ENCODE results near the gene MAJIN. TPM values are rescaled to one million over a fixed set of nuclear protein-coding genes. Genes with fewer than 3 reads are reported as not detected.

MAJIN gene
- total RNA-seq, 1 experiment from 2014 or later: not detected

DNA sequence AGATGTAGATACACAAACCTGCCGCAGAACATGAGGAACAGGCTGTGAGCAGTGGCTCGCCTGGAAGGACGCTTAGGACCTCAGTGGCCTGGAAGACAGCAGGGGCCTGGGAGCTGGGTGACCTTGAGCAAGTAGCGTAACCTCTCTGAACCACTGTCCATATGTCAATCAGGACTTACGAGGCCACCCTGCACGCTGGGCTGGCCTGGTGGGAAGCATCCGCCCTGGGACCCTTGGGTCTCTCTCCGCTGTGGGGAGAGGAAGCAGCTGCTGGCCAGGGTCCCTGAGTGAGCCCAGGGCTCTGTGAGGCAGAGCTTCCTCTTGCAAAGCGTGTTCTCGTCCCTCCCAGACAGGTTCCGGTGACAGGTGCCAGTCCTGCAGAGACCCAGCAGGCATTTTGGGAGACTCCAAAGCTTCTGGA is 79.5 kb downstream of the MAJIN start:
- DNase-seq (ENCODE audit: low spot score): no peak

DNA sequence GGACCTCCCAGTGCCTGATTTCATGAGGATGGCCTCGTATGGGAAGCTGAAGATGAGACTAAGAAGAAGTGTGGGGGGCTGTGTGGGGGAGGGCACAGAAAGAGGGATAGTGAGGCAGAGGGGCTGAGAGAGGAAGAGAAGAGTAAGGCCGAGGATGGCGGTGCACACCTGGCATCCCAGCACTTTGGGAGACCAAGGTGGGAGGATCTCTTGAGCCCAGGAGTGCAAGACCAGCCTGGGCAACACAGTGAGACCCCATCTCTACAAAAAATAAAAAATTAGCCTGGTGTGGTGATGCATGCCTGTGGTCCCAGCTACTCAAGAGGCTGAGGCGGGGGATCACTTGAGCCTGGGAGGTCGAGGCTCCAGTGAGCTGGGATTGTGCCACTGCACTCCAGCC is 80.0 kb downstream of the MAJIN start:
- DNase-seq (ENCODE audit: low spot score): no peak

- DNase-seq (ENCODE audit: low spot score): no peak
Observed at GRCh38 chr11:64891215-64891848, 80.6 kb downstream of the MAJIN start.

GRCh38 chr11:64890522-64890939 is 81.4 kb downstream of the MAJIN start:
- no peak for DNase-seq (ENCODE audit: low spot score)

- no peak for DNase-seq (ENCODE audit: low spot score)
Observed at GRCh38 chr11:64888729-64889511, 83.0 kb downstream of the MAJIN start.

GRCh38 chr11:64888406-64888728 is 83.5 kb downstream of the MAJIN start:
- DNase-seq (ENCODE audit: low spot score): no peak

Other genes with a start within 250 kb of the MAJIN start
- 0.17 and 0.35 TPM in 2 replicates for gene NRXN2, start 248.9 kb downstream of the MAJIN start, total RNA-seq (2014; rRNA removed; shearing (Covaris generic))
- not detected in 2 replicates for gene RASGRP2, start 228.0 kb downstream of the MAJIN start, total RNA-seq (2014; rRNA removed; shearing (Covaris generic))
- 0.25 TPM in 1 of 2 replicates, not detected in the other for gene PYGM, start 212.1 kb downstream of the MAJIN start, total RNA-seq (2014; rRNA removed; shearing (Covaris generic))
- 79.6 and 94.1 TPM in 2 replicates for gene SF1, start 193.6 kb downstream of the MAJIN start, total RNA-seq (2014; rRNA removed; shearing (Covaris generic))
- gene MAP4K2, start 168.9 kb downstream of the MAJIN start, total RNA-seq (2014; rRNA removed; shearing (Covaris generic)): 18.0 and 40.9 TPM in 2 replicates
- 8.9 and 10.6 TPM in 2 replicates for gene MEN1, start 161.6 kb downstream of the MAJIN start, total RNA-seq (2014; rRNA removed; shearing (Covaris generic))
- gene CDC42BPG, start 127.5 kb downstream of the MAJIN start, total RNA-seq (2014; rRNA removed; shearing (Covaris generic)): 0.02 TPM in 1 of 2 replicates, not detected in the other
- 13.5 and 14.2 TPM in 2 replicates for gene EHD1, start 93.5 kb downstream of the MAJIN start, total RNA-seq (2014; rRNA removed; shearing (Covaris generic))
- gene ATG2A, start 54.9 kb downstream of the MAJIN start, total RNA-seq (2014; rRNA removed; shearing (Covaris generic)): 6.0 and 9.5 TPM in 2 replicates
- 6.4 and 9.1 TPM in 2 replicates for gene PPP2R5B, start 47.4 kb downstream of the MAJIN start, total RNA-seq (2014; rRNA removed; shearing (Covaris generic))
- not detected in 2 replicates for gene GPHA2, start 36.2 kb downstream of the MAJIN start, total RNA-seq (2014; rRNA removed; shearing (Covaris generic))
- gene BATF2, start 24.9 kb upstream of the MAJIN start, total RNA-seq (2014; rRNA removed; shearing (Covaris generic)): 1.8 and 2.3 TPM in 2 replicates
- gene ARL2, start 42.1 kb upstream of the MAJIN start, total RNA-seq (2014; rRNA removed; shearing (Covaris generic)): 266 and 271 TPM in 2 replicates
- gene SNX15, start 55.3 kb upstream of the MAJIN start, total RNA-seq (2014; rRNA removed; shearing (Covaris generic)): 6.3 and 8.5 TPM in 2 replicates
- 4.1 and 10.7 TPM in 2 replicates for gene SAC3D1, start 69.1 kb upstream of the MAJIN start, total RNA-seq (2014; rRNA removed; shearing (Covaris generic))
- gene NAALADL1, start 86.4 kb upstream of the MAJIN start, total RNA-seq (2014; rRNA removed; shearing (Covaris generic)): not detected in 2 replicates
- gene CDCA5, start 111.9 kb upstream of the MAJIN start, total RNA-seq (2014; rRNA removed; shearing (Covaris generic)): 28.7 and 30.5 TPM in 2 replicates
- gene ZFPL1, start 112.1 kb upstream of the MAJIN start, total RNA-seq (2014; rRNA removed; shearing (Covaris generic)): 35.7 and 40.5 TPM in 2 replicates
- gene VPS51, start 124.1 kb upstream of the MAJIN start, total RNA-seq (2014; rRNA removed; shearing (Covaris generic)): 68.7 and 134 TPM in 2 replicates
- gene TM7SF2, start 139.8 kb upstream of the MAJIN start, total RNA-seq (2014; rRNA removed; shearing (Covaris generic)): 3.2 and 5.2 TPM in 2 replicates
- gene ZNHIT2, start 145.6 kb upstream of the MAJIN start, total RNA-seq (2014; rRNA removed; shearing (Covaris generic)): 5.6 and 8.0 TPM in 2 replicates
- 322 and 327 TPM in 2 replicates for gene FAU, start 150.0 kb upstream of the MAJIN start, total RNA-seq (2014; rRNA removed; shearing (Covaris generic))
- gene MRPL49, start 150.2 kb upstream of the MAJIN start, total RNA-seq (2014; rRNA removed; shearing (Covaris generic)): 61.6 and 76.7 TPM in 2 replicates
- 6.4 and 18.0 TPM in 2 replicates for gene SYVN1, start 162.4 kb upstream of the MAJIN start, total RNA-seq (2014; rRNA removed; shearing (Covaris generic))
- not detected in 2 replicates for gene SPDYC, start 198.1 kb upstream of the MAJIN start, total RNA-seq (2014; rRNA removed; shearing (Covaris generic))
- 58.1 and 115 TPM in 2 replicates for gene CAPN1, start 209.8 kb upstream of the MAJIN start, total RNA-seq (2014; rRNA removed; shearing (Covaris generic))

All from H4 (cell line).